NCI-H226 (cell line): ENCODE measurements around the gene ABHD12.

Experiments used
- DNase-seq: peaks from one replicate; pipeline ENCODE4 v3.0.0-alpha.2; 2015

Gene ABHD12

DNA sequence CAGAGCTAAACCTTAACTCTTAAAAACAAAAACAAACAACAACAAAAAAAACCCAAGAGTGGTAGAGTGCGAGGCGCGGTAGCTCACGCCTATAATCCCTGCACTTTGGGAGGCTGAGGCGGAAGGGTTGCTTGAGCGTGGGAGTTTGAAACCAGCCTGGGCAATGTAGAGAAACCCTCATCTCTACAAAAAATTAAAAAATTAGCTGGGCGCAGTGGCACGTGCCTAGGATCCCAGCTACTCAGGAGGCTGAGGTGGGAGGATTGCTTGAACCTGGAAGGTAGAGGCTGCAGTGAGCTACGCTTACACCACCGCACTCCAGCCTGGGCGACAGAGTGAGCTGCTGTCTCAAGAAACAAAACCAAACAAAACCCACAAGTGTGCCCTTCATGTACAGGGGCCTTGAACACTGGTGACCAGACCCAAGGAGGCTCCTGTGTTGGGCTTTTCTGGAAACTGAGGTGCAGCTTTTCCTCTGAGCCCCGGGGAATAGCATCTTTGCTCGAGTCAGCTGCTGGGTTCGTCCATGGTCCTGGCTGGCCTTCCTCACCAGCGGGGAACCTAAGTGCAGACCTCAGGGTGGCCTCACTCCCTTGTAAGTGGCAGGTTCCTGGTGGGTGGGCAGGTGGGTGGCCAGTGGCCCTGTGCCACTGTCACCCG, 102.9 kb downstream of the ABHD12 start:
- no peak for DNase-seq

GRCh38 chr20:25286917-25287316, 103.7 kb downstream of the ABHD12 start:
- no peak for DNase-seq

- no peak for DNase-seq
Measured at GRCh38 chr20:25285856-25286798, 104.5 kb downstream of the ABHD12 start.

DNA sequence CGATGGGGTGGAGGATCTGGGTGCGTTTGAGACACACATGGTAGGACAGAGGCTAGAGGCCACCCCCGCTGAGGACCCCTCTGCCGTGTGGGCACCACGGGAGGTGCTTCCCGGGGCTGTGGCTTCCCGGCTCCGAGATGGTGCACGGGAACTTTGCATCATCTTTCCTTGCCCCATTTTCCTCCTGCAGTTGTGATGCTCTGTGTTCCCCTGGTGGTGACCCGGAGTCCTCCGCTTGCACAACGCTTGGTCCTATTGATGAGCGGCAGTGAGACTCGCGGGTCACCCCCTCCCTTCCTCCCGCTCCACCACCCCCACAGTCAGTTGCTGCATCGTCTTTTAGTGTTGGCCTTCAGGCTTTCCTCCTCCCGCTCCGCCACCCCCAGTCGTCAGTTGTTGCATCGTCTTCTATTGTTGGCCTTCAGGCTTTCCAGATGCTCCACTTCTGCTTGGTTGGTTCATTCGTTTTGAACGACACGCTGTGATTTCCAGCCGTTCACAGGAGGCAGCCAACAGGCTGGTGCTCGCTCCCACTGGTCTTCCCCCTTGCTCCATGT, 105.5 kb downstream of the ABHD12 start:
- DNase-seq = no peak

DNA sequence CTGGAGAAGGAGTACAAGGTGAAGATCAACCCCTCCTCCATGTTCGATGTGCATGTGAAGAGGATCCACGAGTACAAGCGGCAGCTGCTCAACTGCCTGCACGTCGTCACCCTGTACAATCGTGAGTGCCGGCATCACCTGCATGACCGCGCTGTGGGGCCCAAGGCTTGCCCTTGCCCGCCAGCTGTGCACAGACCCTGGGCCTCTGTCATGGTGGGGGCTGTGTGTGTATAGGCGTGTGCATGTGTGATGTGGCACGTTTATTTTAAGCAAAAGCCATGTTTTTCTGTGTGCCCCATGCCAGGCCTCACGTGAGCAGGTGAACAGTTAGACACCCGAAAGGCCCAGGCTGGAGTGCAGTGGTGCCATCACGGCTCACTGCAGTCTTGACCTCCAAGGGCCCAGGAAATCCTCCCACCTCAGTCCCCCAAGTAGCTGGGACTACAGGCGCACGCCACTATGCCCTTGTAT, 106.5 kb downstream of the ABHD12 start:
- DNase-seq = no peak

- no peak for DNase-seq
Measured at GRCh38 chr20:25283221-25283951, 107.2 kb downstream of the ABHD12 start.

DNA sequence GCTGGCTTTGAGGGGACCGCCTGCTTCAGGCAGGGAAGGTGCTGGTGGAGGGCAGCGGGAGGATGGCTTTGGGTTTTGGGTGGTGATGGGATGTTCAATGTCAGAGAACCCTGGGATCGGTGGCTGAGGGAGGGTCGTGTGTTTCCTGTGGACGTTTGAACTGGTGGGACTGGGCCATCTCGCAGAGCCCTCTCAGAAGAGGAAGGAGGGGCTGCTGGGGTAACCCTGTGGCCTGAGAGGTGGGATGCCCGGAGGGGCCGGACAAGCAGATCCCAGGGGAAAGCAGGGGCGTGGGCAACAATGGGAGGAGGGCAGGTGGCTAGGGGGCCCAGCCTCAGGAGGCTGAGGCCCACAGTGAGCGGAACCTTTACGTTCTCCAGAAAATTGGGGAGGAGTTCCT, 107.8 kb downstream of the ABHD12 start:
- no peak for DNase-seq

DNA sequence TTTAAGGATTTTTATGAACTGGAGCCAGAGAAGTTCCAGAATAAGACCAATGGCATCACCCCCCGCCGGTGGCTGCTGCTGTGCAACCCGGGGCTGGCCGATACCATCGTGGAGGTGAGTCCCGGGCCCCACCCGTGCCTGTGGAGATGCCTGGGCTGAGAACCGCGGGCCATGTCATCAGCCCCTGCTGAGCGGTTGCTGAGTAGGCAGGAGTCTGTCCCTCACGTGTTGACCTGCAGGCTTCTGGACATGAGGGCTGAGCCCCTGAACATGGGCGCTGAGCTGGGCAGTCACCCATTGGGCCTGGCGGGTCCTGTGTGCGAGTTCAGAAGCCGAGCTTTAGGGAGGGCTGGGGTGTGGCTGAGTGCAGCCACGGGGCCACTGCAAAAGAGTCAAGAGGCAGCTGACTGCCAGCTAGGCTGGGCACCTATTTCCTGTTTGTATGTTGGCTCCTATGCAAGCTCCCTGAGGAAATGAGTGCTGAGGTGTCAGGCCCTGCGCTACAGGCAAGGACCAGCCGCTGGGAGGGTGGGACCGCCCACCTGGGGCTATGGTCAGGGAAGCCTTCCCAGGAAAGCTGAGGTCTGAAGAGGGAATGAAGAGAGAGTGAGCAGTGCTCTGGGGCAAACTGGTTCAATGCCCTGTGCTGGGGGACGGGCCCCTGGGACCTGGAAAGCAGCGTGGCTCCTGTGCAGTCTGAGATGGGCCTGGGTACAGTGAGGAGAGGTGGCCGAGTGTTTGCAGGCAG, 108.4 kb downstream of the ABHD12 start:
- no peak for DNase-seq

GRCh38 chr20:25281541-25281991, 109.1 kb downstream of the ABHD12 start:
- DNase-seq = no peak

DNA sequence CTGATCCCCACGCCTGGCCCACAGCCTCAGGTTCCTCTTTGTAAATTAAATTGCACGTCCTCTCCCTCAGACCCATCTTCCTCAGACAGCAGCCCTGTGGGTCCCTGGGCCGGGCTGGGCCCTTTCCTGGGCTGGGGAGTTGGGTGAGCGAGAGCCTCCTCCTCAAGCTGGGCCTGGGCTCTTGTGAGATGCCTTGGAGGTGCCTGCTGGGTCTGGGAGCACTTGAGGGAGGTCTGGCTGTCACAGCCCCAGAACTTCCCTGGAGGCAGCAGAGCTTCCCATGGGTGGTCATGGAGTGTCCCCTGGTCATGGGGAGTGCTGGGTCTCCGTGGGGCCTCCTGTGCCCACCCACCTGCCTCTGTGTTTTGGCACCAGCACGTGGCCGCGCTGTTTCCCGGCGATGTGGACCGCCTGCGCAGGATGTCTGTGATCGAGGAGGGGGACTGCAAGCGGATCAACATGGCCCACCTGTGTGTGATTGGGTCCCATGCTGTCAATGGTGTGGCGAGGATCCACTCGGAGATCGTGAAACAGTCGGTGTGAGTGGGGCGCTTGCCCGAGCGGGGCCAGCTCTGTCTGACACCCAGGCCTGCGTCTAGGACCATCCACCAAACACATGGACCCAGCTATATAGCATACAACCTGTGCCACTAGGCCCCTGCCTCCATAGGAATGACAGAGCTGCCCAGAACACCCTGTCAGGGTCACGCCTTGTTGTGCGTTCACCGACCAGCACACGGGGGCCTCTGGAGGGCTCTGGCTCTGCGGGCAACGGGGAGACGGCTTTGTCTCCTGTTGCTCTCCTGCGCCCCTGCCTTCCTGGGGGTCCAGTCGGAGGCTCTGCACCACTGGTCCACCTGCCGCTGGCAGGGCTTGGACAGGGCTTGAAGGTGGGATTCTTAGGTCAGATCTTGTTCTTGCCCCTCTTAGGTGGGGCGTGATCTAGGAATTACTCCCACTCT, 109.8 kb downstream of the ABHD12 start:
- no peak for DNase-seq

- no peak for DNase-seq
Measured at GRCh38 chr20:25280051-25280573, 110.5 kb downstream of the ABHD12 start.

GRCh38 chr20:25279403-25279802, 111.2 kb downstream of the ABHD12 start:
- no peak for DNase-seq

DNA sequence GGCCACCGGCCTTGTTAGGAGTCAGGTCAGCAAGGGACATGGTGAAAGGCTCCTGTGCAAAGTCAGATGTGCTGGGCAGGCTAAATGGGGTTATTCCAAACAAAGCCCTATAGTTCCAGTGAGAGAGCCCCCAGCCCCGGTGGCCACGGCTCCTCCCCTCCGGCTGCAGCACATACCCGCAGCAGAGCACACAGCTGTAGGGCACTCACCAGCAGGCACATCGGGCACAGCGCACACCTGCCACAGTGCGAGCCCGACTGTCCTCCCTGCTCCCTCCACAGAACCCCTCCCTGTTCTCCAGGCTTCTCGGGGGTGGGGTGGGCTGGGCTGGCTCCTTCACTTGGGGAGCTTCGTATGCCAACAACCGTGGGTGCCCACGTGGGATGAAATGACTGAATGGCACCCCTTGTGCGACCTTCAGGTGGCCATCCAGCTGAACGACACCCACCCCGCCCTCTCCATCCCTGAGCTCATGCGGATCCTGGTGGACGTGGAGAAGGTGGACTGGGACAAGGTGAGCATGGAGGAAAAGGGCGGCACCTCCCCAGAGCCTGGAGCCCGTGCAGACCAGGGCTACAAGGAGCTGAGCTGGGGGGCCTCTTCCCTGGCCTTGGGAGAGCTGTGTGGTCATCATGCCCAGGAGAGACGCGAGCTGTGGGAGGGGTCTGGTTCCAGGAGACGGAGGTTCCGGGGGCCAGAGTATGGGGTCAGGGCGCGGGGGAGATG, 111.8 kb downstream of the ABHD12 start:
- no peak for DNase-seq

DNA sequence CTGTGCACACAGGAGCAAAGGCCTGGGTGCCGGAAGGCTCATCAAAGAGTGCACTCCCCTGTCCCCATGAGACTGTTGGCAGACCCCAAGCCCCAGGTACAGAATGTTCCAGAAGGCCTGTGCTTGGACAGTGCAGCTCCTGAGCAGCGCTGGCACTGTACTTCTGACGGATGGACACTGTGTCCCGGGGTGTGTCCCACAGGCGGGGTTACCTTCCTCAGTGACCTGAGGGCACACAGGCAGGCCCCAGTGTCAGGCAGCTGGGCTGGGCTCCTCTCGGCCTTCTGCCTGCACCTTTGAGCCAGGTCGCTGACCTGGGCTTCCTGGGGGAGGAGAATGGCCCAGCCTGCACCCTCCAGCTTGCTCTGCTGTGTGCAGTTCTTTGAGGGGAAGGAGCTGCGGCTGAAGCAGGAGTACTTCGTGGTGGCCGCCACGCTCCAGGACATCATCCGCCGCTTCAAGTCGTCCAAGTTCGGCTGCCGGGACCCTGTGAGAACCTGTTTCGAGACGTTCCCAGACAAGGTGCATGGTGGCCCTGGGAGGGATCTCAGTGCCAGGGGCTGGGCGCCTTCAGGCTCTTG, 112.6 kb downstream of the ABHD12 start:
- DNase-seq = no peak

- no peak for DNase-seq
Measured at GRCh38 chr20:25277051-25277801, 113.4 kb downstream of the ABHD12 start.

DNA sequence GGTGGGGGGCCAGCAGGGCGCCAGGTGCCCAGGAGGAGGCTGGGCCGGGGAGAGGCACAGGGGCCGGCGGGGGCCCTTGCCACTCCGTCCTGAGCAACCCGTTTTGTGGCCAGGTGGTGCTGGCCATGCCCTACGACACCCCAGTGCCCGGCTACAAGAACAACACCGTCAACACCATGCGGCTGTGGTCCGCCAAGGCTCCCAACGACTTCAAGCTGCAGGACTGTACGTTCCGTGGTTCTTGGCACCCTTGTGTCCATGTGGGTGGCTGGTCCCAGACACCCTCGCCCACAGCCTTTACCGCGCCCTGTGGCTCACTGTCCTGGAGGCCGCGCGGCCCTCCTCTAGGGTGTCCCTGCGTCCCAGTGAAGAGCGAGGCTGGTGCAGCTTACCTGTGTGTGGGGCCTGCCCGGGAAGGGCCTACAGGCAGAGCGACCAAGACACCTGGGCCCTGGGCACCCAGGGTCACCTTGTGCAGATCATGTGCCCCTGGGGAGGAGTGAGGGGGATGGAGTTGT, 114.0 kb downstream of the ABHD12 start:
- no peak for DNase-seq

DNA sequence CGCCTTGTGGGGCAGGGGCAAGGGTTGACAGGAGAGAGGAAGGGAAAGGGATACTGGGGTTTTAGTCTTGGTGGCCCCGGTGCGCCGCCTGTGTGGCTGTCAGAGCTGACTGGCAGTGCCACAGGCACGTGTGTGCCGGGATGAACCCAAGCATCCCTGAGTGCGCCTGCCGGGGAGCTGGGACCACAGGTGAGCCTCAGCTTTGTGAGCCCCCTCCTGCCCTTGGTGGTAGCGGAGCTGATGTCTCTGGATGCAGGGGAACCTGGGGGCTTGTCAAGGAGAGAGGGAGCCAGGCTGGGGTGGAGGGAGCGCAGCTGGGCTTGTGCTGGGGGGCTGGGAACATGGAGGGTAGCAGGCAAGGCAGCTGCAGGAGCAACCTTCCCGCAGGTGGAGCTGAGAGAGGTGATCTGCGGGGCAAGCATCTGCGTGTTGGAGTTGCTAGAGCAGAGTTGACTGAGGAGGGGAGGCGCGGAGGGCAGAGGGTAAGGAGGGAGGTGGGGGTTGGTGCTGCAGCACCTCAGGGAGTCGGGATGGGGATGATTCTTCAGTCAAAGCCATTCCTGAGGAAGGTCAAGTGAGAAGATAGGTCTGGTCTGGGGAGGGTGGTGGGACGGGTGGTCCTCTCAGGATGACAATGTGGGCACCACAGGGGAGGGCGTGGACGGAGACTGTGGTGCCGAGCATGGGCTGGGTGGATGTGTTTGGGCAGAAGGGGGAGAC, 114.7 kb downstream of the ABHD12 start:
- DNase-seq = no peak
